ENCODE data around the gene KNOP1.

Gene KNOP1, protein sequence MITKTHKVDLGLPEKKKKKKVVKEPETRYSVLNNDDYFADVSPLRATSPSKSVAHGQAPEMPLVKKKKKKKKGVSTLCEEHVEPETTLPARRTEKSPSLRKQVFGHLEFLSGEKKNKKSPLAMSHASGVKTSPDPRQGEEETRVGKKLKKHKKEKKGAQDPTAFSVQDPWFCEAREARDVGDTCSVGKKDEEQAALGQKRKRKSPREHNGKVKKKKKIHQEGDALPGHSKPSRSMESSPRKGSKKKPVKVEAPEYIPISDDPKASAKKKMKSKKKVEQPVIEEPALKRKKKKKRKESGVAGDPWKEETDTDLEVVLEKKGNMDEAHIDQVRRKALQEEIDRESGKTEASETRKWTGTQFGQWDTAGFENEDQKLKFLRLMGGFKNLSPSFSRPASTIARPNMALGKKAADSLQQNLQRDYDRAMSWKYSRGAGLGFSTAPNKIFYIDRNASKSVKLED

DNA sequence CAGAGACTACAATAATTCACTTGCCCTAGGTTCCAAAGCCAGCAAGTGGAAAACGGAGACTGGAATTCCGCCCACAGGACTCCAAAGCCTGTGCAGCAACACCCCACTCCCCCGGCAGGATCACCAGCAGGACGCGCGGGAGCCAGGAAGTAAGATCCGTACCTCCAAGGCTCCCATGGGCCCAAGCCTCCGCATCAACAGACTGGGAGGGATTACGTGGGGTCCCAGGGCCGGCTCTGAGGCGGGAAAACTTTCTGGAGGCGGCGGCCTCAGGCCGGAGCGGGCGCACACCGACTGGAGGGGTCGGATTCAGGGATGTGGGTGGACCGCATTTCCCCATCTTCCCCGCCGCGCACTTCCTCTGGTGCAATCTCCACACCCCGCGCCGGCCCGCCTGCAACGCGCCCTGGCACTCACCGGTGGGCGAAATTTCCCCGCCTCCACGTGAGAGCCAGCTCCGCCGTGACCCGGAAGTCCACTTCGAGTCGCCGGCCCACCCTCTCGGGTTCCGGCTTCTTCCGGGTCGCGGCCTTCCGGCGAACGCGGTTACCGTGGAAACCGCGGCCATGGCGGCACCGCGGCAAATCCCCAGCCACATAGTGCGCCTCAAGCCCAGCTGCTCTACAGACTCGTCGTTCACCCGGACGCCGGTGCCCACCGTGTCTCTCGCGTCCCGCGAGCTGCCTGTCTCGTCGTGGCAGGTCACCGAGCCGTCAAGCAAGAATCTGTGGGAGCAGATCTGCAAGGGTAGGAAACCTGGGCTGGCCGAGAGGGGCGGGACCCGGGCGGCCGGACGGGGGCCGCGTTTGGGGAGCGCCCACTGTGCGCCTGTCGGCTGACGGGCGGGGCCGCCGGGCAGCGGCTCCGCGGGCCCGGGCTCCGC lies at the start of gene KNOP1, which contains the start of gene IQCK:
KNOP1 (minus strand) TSS at position 487 of the 883 bp plus-strand sequence. CDS start 3,192 bp downstream, outside the sequence.
IQCK (plus strand) TSS at position 531 of the 883 bp plus-strand sequence; CDS start at position 567, 36 bp downstream.
- peak; percentile 66 for DNase-seq

DNA sequence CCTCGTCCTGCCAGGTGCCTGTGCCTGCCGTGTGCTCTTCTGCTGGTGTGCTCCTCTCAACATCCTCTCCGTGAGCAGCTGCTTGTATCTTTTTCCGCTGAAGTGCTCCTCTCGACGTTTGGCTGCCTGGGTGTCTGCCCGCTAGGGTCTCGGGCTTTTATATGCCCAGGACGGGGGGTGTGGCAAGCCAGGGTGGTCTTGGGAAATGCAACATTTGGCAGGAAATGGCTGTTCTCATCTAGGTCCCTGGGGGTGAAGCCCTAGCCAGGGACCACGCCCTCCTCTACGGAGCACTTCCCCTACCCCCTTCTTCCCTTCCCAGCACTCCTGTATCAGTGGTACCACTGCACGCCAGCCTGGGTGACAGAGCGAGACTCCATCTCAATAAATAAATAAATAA lies 49.5 kb upstream of the KNOP1 start:
- no peak for DNase-seq

DNA sequence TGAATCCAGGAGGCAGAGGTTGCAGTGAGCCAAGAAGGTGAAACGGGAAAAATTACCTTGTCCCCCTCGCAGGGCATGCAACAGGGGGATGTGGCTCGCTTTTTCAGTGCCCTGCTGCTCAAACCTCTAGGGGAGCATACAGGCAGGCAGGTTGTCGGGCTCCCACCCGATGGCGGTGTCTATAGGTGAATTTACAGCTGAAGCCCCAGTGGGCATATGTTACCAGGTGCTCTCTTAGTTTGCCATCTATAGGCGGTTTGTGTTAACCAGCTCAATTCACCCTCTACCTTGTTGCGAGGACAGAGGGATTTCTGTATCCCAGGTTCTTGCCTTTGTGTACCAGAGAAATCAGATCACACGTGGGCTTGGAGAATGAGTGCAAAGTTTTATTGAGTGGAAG lies 49.0 kb upstream of the KNOP1 start:
- DNase-seq = no peak

DNA sequence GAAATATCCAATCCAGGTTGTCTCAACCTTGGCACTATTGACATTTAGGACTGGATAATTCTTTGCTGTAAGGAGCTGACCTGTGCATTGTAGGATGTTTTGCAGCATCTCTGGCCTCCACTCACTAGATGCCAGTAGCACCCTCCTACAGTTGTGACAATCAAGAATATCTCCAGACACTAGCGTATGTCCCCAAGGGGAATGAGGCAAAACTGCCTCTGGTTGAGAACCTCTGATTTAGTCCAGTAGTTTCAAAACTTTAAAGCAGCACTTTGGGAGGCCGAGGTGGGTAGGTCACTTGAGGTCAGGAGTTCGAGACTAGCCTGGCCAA lies 48.5 kb upstream of the KNOP1 start:
- DNase-seq = no peak

GRCh38 chr16:19765860-19766553 lies 48.0 kb upstream of the KNOP1 start:
- DNase-seq = no peak

DNA sequence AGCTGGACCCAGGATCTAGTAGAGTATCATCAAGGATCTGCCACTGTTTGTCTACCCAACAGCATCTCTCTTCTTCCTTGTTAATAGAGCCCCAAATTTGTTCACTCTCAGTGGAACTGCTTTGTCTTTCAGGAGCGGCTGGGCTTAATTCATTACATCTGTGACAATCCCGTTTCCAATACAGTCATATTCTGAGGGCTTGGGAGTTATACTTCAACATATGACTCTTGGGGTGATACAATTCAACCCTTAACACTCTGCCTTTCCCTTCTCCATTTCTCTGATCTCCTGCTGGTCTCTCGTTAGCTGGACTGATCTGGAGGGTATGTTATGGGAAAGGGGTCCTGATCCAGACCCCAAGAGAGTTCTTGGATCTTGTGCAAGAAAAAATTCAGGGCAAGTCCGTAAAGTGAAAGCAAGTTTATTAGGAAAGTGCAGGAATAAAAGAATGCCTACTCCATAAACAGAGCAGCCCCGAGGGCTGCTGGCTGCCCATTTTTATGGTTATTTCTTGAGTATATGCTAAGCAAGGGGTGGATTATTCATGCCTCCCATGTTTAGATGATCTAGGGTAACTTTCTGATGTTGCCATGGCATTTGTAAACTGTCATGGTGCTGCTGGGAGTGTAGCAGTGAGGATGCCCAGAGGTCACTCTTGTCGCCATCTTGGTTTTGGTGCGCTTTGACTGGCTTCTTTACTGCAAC lies 42.5 kb upstream of the KNOP1 start:
- no peak for DNase-seq

- DNase-seq = no peak
Observed at GRCh38 chr16:19757762-19758595, 40.0 kb upstream of the KNOP1 start.

GRCh38 chr16:19757026-19757425 lies 39.0 kb upstream of the KNOP1 start:
- DNase-seq = no peak

DNA sequence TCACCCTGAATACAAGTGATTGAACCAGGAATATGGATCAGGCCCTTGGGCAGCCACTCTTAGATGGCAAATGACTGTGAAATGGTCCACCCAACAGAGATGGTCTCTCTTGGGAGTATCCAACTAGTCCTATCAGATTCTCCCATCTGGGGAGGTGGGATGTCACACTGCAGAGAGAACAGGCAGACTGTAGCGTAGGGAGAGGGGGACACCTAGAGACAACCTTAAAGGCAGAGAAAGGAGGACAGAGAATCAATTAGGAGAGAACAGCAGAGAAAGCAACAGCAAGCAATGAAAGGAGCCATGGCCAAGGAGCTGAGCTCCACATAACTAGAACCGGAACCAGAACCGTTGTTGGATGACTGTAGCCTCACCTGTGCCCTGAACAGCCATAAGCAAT lies 37.2 kb upstream of the KNOP1 start:
- DNase-seq = no peak

GRCh38 chr16:19754644-19755036 lies 36.6 kb upstream of the KNOP1 start:
- no peak for DNase-seq

DNA sequence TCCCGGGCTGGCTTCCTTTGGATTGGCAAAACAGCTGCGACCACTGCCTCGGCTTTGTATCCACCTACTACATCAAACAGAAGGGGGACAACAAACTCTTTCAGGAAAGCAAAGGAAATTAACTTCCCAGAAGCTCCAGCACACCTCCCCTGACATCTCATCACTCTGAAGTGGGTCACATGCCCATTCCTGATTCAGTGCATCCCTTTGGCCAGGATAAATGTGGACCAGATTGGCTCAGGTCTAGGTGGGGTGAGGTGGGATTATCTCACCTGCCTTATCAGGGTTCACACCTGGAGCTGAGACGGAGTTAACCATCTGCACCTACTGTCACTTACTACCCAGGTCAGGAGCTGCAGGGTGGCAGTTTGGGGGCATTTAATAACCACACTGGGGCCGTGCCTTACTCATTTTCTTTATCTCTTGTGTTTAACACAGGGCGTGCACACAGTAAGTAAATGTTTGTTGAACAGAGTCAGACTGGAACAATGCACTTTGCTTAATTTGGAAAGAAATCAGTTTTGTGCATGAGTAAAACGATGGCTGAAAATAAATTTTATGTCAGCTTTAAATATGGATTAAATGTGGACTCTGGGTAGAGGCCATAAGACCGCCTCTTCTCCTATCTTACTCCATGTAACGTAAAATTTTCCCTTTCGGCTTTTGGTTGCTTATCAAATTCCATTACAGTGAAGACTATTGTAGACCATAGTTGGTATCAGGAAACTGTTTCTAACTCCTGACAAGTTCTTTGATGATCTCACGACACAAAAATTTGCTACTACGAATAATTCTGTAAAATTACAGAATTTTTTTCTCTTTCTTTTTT lies 36.0 kb upstream of the KNOP1 start:
- DNase-seq = no peak

GRCh38 chr16:19751478-19752385 lies 33.7 kb upstream of the KNOP1 start:
- DNase-seq = no peak

DNA sequence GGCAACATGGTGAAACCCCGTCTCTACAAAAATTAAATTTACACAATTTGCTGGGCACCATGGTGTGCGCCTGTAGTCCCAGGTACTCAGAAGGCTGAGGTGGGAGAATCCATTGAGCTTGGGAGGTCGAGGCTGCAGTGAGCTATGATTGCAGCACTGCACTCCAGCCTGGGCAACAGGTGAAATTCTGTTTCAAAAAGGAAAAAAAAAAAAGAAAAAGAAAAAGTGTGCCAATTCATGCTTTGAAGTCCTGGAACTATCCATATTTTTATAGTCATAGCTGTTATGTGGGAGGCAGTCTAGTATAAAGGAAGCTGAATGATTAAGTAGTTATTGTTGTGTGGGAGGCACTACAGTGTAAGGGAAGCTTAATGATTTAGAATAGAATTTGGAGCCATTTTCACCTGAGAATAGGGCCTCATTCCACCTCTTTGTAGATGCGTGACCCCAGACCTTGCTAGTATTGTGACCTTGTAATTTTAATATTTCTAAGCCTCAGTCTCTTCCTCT lies 31.6 kb upstream of the KNOP1 start:
- DNase-seq = no peak

- no peak for DNase-seq
Observed at GRCh38 chr16:19748389-19749168, 30.6 kb upstream of the KNOP1 start.

GRCh38 chr16:19746561-19746960 lies 28.5 kb upstream of the KNOP1 start:
- no peak for DNase-seq

GRCh38 chr16:19745286-19746010 lies 27.4 kb upstream of the KNOP1 start:
- DNase-seq = no peak

DNA sequence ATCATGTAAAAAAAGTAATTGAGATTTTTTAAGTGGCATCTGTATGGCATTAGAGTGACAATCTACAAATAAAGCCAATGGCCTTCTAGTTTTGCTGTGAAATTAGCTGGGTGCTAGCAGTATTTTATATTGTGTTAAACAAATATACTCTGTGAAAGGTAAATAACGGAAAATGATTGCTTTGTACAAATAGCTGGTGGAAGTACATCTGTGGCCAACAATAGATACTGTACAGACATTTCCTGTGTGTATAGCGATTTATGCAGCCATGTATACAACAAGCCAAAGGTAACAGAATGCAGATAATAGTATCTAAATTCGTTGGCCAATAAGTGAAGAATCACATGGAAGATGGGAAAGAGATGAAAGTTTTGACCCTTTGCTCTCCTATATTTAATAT lies 26.6 kb upstream of the KNOP1 start:
- DNase-seq = no peak

DNA sequence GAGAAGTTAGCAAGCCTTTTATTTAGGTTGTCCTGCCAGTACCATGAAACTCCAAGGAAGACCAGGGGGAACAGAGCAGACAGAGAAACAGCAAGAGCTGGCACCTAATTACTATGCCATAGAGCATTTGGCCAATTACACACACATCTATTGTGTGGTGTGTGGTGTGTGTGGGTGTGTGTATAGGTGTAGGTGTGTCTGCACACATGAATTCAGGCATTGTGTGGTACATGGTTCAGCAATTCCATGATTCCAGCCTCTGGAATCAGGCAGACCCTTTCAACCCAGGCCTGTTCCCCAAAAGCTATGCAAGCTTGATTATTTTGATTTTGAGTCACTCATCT lies 25.8 kb upstream of the KNOP1 start:
- DNase-seq = no peak
